ENCODE data around the gene STAT5B. TPM values are rescaled to one million over a fixed set of nuclear protein-coding genes. Genes with fewer than 3 reads are reported as not detected.

STAT5B gene
- total RNA-seq, 1 experiment from 2014 or later, result 14.4 TPM

- DNase-seq (ENCODE audit: low read depth), result no peak
- in situ Hi-C loops (cut with HindIII; ENCODE audit: low pct_unique_long_range_greater_than_20kb, low sequenced_read_pairs), result no loop called here
Measured at GRCh38 chr17:42182927-42183734, 93.1 kb downstream of the STAT5B start.

GRCh38 chr17:42181851-42182207 is 94.4 kb downstream of the STAT5B start:
- DNase-seq (ENCODE audit: low read depth), result no peak
- in situ Hi-C loops (cut with HindIII; ENCODE audit: low pct_unique_long_range_greater_than_20kb, low sequenced_read_pairs), result no loop called here

- peak; percentile 64 for DNase-seq (ENCODE audit: low read depth)
- in situ Hi-C loops (cut with HindIII; ENCODE audit: low pct_unique_long_range_greater_than_20kb, low sequenced_read_pairs), result no loop called here
Measured at GRCh38 chr17:42180922-42181850, 95.0 kb downstream of the STAT5B start, which contains the start of gene KCNH4. TSS of gene KCNH4 (minus strand) at chr17:42181142. CDS start at chr17:42180945, 197 bp downstream.

- DNase-seq (ENCODE audit: low read depth), result no peak
- in situ Hi-C loops (cut with HindIII; ENCODE audit: low pct_unique_long_range_greater_than_20kb, low sequenced_read_pairs), result no loop called here
Measured at GRCh38 chr17:42180411-42180921, 95.7 kb downstream of the STAT5B start.

- in situ Hi-C loops (cut with HindIII; ENCODE audit: low pct_unique_long_range_greater_than_20kb, low sequenced_read_pairs), result no loop called here
- peak; percentile 53 for DNase-seq (ENCODE audit: low read depth)
Measured at GRCh38 chr17:42179911-42180410, 96.2 kb downstream of the STAT5B start.

- no peak for DNase-seq (ENCODE audit: low read depth)
- in situ Hi-C loops (cut with HindIII; ENCODE audit: low pct_unique_long_range_greater_than_20kb, low sequenced_read_pairs), result no loop called here
Measured at GRCh38 chr17:42179335-42179734, 96.9 kb downstream of the STAT5B start.

GRCh38 chr17:42178817-42179216 is 97.4 kb downstream of the STAT5B start:
- in situ Hi-C loops (cut with HindIII; ENCODE audit: low pct_unique_long_range_greater_than_20kb, low sequenced_read_pairs), result no loop called here
- no peak for DNase-seq (ENCODE audit: low read depth)

GRCh38 chr17:42177684-42178083 is 98.5 kb downstream of the STAT5B start:
- in situ Hi-C loops (cut with HindIII; ENCODE audit: low pct_unique_long_range_greater_than_20kb, low sequenced_read_pairs), result no loop called here
- no peak for DNase-seq (ENCODE audit: low read depth)

GRCh38 chr17:42174126-42174783 is 101.9 kb downstream of the STAT5B start:
- DNase-seq (ENCODE audit: low read depth), result no peak
- in situ Hi-C loops (cut with HindIII; ENCODE audit: low pct_unique_long_range_greater_than_20kb, low sequenced_read_pairs), result no loop called here

GRCh38 chr17:42171831-42172230 is 104.4 kb downstream of the STAT5B start:
- in situ Hi-C loops (cut with HindIII; ENCODE audit: low pct_unique_long_range_greater_than_20kb, low sequenced_read_pairs), result no loop called here
- DNase-seq (ENCODE audit: low read depth), result no peak

- no peak for DNase-seq (ENCODE audit: low read depth)
- in situ Hi-C loops (cut with HindIII; ENCODE audit: low pct_unique_long_range_greater_than_20kb, low sequenced_read_pairs), result no loop called here
Measured at GRCh38 chr17:42169351-42169750, 106.8 kb downstream of the STAT5B start.

GRCh38 chr17:42167807-42168206 is 108.4 kb downstream of the STAT5B start:
- DNase-seq (ENCODE audit: low read depth), result no peak
- in situ Hi-C loops (cut with HindIII; ENCODE audit: low pct_unique_long_range_greater_than_20kb, low sequenced_read_pairs), result no loop called here

- DNase-seq (ENCODE audit: low read depth), result no peak
- in situ Hi-C loops (cut with HindIII; ENCODE audit: low pct_unique_long_range_greater_than_20kb, low sequenced_read_pairs), result no loop called here
Measured at GRCh38 chr17:42166196-42166763, 109.9 kb downstream of the STAT5B start.

GRCh38 chr17:42165751-42166150 is 110.4 kb downstream of the STAT5B start:
- in situ Hi-C loops (cut with HindIII; ENCODE audit: low pct_unique_long_range_greater_than_20kb, low sequenced_read_pairs), result no loop called here
- no peak for DNase-seq (ENCODE audit: low read depth)

GRCh38 chr17:42163696-42164407 is 112.3 kb downstream of the STAT5B start:
- in situ Hi-C loops (cut with HindIII; ENCODE audit: low pct_unique_long_range_greater_than_20kb, low sequenced_read_pairs), result no loop called here
- DNase-seq (ENCODE audit: low read depth), result no peak

- no peak for DNase-seq (ENCODE audit: low read depth)
- in situ Hi-C loops (cut with HindIII; ENCODE audit: low pct_unique_long_range_greater_than_20kb, low sequenced_read_pairs), result no loop called here
Measured at GRCh38 chr17:42163113-42163512, 113.1 kb downstream of the STAT5B start.

GRCh38 chr17:42160531-42160910 is 115.7 kb downstream of the STAT5B start:
- in situ Hi-C loops (cut with HindIII; ENCODE audit: low pct_unique_long_range_greater_than_20kb, low sequenced_read_pairs), result no loop called here

More at GRCh38 chr17:42160531-42160910, 115.7 kb downstream of the STAT5B start:
- no peak for DNase-seq (ENCODE audit: low read depth)
